Measurements from ENCODE around the gene UGT1A5. TPM values are rescaled to one million over a fixed set of nuclear protein-coding genes. Genes with fewer than 3 reads are reported as not detected.

The UGT1A5 gene
- total and polyA plus RNA-seq, 2 of the 13 experiments (the other 11 are each of a cell fraction or from before 2014, with no cell fraction given): not detected

DNA sequence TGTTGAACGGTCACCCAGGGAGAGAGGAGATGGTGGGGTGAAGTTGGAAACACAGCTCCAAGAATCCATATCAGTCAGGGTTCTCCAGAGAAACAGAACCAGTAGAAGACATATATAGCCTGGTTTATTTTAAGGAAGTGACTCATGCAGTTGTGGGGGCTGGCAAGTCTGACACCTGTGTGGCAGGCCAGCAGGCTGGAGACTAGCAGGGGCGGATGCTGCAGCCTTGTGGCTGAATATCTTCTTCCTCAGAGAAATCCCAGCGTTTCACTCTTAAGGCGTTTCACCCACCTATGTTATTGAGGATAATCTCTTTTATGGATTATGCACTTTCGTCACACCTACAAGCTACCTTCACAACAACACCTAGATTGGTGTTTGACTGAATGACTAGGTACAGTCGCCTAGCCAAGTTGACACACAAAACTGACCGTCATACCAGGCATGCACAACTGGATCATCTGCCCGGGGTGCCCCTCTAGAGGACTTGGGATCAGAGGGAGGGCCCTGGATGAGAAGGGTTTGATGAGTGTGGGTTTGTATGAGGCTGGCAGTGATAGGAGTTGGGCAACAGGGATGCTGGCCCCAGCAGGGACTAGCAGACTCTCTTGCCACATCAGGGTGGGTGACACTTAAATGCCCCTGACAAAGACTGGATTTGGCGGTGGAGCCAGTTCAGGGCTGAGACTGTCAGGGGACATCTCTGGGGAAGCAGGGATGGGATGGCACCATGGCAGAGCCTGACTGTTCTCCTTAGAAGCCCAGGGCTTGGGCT lies 88.8 kb downstream of the UGT1A5 start (continued):
- no peak for TF ChIP-seq ZNF407 (CRISPR knock-in tag; IDR thresholded peaks at IDR 0.05; ENCODE audit: not compliant biosample characterization)
- TF ChIP-seq JUN (CRISPR knock-in tag; IDR thresholded peaks at IDR 0.05): no peak
- TF ChIP-seq ZNF674 (CRISPR knock-in tag; IDR thresholded peaks at IDR 0.05; ENCODE audit: low read depth): no peak
- no peak for TF ChIP-seq ERF (CRISPR knock-in tag; IDR thresholded peaks at IDR 0.05)
- TF ChIP-seq, protein P1, sequence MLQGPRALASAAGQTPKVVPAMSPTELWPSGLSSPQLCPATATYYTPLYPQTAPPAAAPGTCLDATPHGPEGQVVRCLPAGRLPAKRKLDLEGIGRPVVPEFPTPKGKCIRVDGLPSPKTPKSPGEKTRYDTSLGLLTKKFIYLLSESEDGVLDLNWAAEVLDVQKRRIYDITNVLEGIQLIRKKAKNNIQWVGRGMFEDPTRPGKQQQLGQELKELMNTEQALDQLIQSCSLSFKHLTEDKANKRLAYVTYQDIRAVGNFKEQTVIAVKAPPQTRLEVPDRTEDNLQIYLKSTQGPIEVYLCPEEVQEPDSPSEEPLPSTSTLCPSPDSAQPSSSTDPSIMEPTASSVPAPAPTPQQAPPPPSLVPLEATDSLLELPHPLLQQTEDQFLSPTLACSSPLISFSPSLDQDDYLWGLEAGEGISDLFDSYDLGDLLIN (CRISPR knock-in tag; IDR thresholded peaks at IDR 0.05; ENCODE audit: borderline replicate concordance): no peak
- no peak for TF ChIP-seq ZNF232 (CRISPR knock-in tag; IDR thresholded peaks at IDR 0.05; ENCODE audit: borderline replicate concordance)
- TF ChIP-seq, protein P2, sequence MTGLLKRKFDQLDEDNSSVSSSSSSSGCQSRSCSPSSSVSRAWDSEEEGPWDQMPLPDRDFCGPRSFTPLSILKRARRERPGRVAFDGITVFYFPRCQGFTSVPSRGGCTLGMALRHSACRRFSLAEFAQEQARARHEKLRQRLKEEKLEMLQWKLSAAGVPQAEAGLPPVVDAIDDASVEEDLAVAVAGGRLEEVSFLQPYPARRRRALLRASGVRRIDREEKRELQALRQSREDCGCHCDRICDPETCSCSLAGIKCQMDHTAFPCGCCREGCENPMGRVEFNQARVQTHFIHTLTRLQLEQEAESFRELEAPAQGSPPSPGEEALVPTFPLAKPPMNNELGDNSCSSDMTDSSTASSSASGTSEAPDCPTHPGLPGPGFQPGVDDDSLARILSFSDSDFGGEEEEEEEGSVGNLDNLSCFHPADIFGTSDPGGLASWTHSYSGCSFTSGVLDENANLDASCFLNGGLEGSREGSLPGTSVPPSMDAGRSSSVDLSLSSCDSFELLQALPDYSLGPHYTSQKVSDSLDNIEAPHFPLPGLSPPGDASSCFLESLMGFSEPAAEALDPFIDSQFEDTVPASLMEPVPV (CRISPR knock-in tag; IDR thresholded peaks at IDR 0.05): no peak

All from HepG2 (cell line).